GM23338 (cell line): ENCODE results near the gene LPO. TPM values are rescaled to one million over a fixed set of nuclear protein-coding genes. Genes with fewer than 3 reads are reported as not detected.

Experiments used
- ATAC-seq: fragments of 200-7000 bp; cut with Tn5 transposase; 3 replicates; pipeline ENCODE4 v1.9.1; 2020
- DNase-seq: peaks from one replicate; pipeline ENCODE4 v3.0.0-alpha.2; 2015; ENCODE audit warnings: low spot score
- H2AFZ ChIP-seq: fragments of 200-600 bp; sonication (generic); 2 replicates; pipeline ENCODE4 v1.8.0; 2016; ENCODE audit warnings: antibody characterized with exemption, mild to moderate bottlenecking, moderate library complexity
- H3F3A ChIP-seq: fragments of 200-600 bp; sonication (generic); replicated peaks from 2 replicates; pipeline ENCODE4 v1.8.0; 2017; ENCODE audit warnings: antibody characterized with exemption, mixed run types, low read depth
- H3K27ac ChIP-seq: fragments of 200-600 bp; sonication (generic); 2 replicates; pipeline ENCODE4 v1.6.1; 2016; ENCODE audit warnings: low read depth
- H3K27me3 ChIP-seq: fragments of 200-600 bp; sonication (generic); 2 replicates; pipeline ENCODE4 v1.8.0; 2016; ENCODE audit warnings: mild to moderate bottlenecking, mixed run types, moderate library complexity; ENCODE audit not compliant: insufficient read depth
- H3K36me3 ChIP-seq: fragments of 200-600 bp; sonication (generic); 2 replicates; pipeline ENCODE4 v1.8.0; 2016; ENCODE audit warnings: mild to moderate bottlenecking; ENCODE audit not compliant: insufficient read depth
- H3K4me1 ChIP-seq: fragments of 200-600 bp; sonication (generic); 2 replicates; pipeline ENCODE4 v1.8.0; 2016; ENCODE audit warnings: mild to moderate bottlenecking, moderate library complexity; ENCODE audit not compliant: insufficient read depth
- H3K4me2 ChIP-seq: fragments of 200-600 bp; sonication (generic); 2 replicates; pipeline ENCODE4 v1.7.1; 2017; ENCODE audit warnings: mixed run types
- H3K4me3 ChIP-seq: fragments of 200-600 bp; sonication (generic); 2 replicates; pipeline ENCODE4 v1.6.1; 2016; ENCODE audit warnings: mixed run types
- H3K79me2 ChIP-seq: fragments of 200-600 bp; sonication (generic); replicated peaks from 2 replicates; pipeline ENCODE4 v1.8.0; 2017; ENCODE audit warnings: mild to moderate bottlenecking; ENCODE audit not compliant: insufficient read depth
- H3K9me2 ChIP-seq: fragments of 200-600 bp; sonication (generic); 2 replicates; pipeline ENCODE4 v1.8.0; 2017; ENCODE audit not compliant: insufficient read depth
- H4K20me1 ChIP-seq: fragments of 200-600 bp; sonication (generic); replicated peaks from 2 replicates; pipeline ENCODE4 v1.8.0; 2017; ENCODE audit warnings: mild to moderate bottlenecking; ENCODE audit not compliant: insufficient read depth
- H3K27ac Mint-ChIP-seq: 2 replicates; pipeline ENCODE4 v1.8.0; 2020; ENCODE audit warnings: inconsistent platforms, mild to moderate bottlenecking, moderate library complexity, mixed read lengths
- H3K27me3 Mint-ChIP-seq: 3 replicates; pipeline ENCODE4 v1.8.0; 2022; ENCODE audit warnings: low read depth, mild to moderate bottlenecking, moderate library complexity, mixed read lengths, inconsistent platforms; ENCODE audit not compliant: insufficient read depth, poor library complexity
- H3K36me3 Mint-ChIP-seq: 3 replicates; pipeline ENCODE4 v1.8.0; 2021; ENCODE audit warnings: low read depth, mild to moderate bottlenecking, inconsistent platforms, moderate library complexity, mixed read lengths
- H3K4me1 Mint-ChIP-seq: 3 replicates; pipeline ENCODE4 v1.8.0; 2020; ENCODE audit warnings: mild to moderate bottlenecking, inconsistent platforms, mixed read lengths
- H3K4me3 Mint-ChIP-seq: 3 replicates; pipeline ENCODE4 v1.8.0; 2021; ENCODE audit warnings: moderate library complexity, mild to moderate bottlenecking, inconsistent platforms, mixed read lengths
- H3K9me3 Mint-ChIP-seq: 3 replicates; pipeline ENCODE4 v1.8.0; 2020; ENCODE audit warnings: moderate library complexity, mild to moderate bottlenecking, inconsistent platforms, mixed read lengths
- CTCF ChIP-seq, 2 experiments: fragments of 200-600 bp in 1 of 2; sonication (generic) in 1 of 2; conservative IDR thresholded peaks; 2 replicates each; pipeline versions ENCODE4 v1.5.1 to v1.6.1; 2016 to 2017; ENCODE audit warnings: antibody characterized with exemption in 2 of 2, low read depth in 2 of 2, mild to moderate bottlenecking in 2 of 2, moderate library complexity in 1 of 2
- EZH2 ChIP-seq: fragments of 200-600 bp; sonication (generic); IDR thresholded peaks from one replicate; pipeline ENCODE4 v1.8.0; 2017; ENCODE audit warnings: antibody characterized with exemption, mild to moderate bottlenecking, low read depth; ENCODE audit not compliant: unreplicated experiment
- EZH2phosphoT487 ChIP-seq: fragments of 200-600 bp; sonication (generic); IDR thresholded peaks from one replicate; pipeline ENCODE4 v1.8.1; 2018; ENCODE audit warnings: antibody characterized with exemption; ENCODE audit not compliant: unreplicated experiment
- JUNB ChIP-seq: IDR thresholded peaks from one replicate; pipeline ENCODE4 v1.6.1; 2016; ENCODE audit warnings: antibody characterized with exemption; ENCODE audit not compliant: unreplicated experiment
- NANOG ChIP-seq: IDR thresholded peaks from 2 replicates; pipeline ENCODE4 v1.6.1; 2016; ENCODE audit warnings: antibody characterized with exemption, borderline replicate concordance
- POLR2AphosphoS5 ChIP-seq: IDR thresholded peaks from 2 replicates; pipeline ENCODE4 v1.6.1; 2016; ENCODE audit warnings: antibody characterized with exemption, low read depth
- ZNF114 ChIP-seq: fragments of 250-450 bp; sonication (Bioruptor Pico); IDR thresholded peaks from 2 replicates; pipeline ENCODE4 v1.5.0; 2020; ENCODE audit warnings: mild to moderate bottlenecking, moderate library complexity
- ZNF331 ChIP-seq: fragments of 250-450 bp; sonication (Bioruptor Pico); IDR thresholded peaks from 2 replicates; pipeline ENCODE4 v1.5.0; 2020; ENCODE audit warnings: low read depth, mild to moderate bottlenecking, moderate library complexity
- ZNF462 ChIP-seq: fragments of 250-450 bp; sonication (Bioruptor Pico); IDR thresholded peaks from 2 replicates; pipeline ENCODE4 v1.5.0; 2020; ENCODE audit warnings: mild to moderate bottlenecking, moderate library complexity
- polyA plus RNA-seq: library from polyadenylated mRNA; unstranded; fragments of >200 nt; fragmentation: Nextera tagmentation; extraction: Ambion mirVana; gene quantifications from 2 replicates; pipeline ENCODE4 v1.2.1, GENCODE V29; 2016
- total RNA-seq: library from RNA; depleted of rRNA; stranded (reverse); fragments of >200 nt; shearing (Covaris generic); gene quantifications from 2 replicates; pipeline ENCODE4 v1.2.3, GENCODE V29; 2014
- TF ChIP-seq, protein P1 (sequence below): IDR thresholded peaks from one replicate; pipeline ENCODE4 v1.6.1; 2018; ENCODE audit warnings: antibody characterized with exemption; ENCODE audit not compliant: unreplicated experiment

Gene LPO
- total and polyA plus RNA-seq, 2 experiments from 2014 or later, result 0.13 to 0.35 TPM

- Mint-ChIP-seq H3K36me3 (no peaks in the 10 kb centered on the region), H3K4me3 (no peak overlapping the region), H3K27ac (no peak overlapping the region)
These were observed 62.0 kb downstream of the LPO start for GRCh38 chr17:58300336-58300735.

DNA sequence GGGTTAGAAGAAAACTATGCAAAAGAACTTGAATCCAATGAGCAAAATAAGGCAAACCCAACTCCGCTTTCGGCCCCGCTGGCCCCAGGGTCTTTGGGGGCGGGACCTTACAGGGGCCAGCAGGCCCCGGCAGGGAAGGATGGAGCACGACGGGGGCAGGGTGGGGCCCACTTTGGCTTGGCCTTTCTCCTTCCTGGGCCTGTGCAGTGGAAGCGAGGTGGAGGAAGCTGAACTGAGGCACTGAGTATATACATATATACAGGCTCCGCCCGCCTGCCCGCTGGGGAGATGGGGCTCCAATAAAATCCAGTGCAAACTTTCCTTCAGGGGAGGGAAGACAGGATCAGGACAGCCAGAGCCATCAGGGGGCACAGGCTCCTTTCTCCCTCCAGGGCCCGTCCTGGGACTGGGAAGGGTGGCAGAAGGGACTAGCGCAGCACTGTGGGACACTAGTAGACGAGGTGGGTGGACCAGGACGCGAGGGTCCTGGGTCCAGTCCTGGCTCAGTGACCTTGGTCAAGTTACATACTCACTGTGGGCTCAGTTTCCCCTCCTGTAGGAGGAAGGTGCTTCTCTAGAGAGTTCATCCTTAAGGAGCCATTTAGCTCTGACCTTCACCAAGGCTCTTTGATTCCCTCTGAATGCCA, 63.2 kb downstream of the LPO start:
- Histone ChIP-seq H3K4me1 (peaks cover 13% of the 10 kb centered on the region), H3K27ac (no peak overlapping the region), H3K4me2 (peak overlapping the region; percentile 43; the same call in 1 of the 2 replicates), H3K9me2 (no peaks in the 10 kb centered on the region), H3K36me3 (no peaks in the 10 kb centered on the region), H4K20me1 (no peaks in the 10 kb centered on the region), H2AFZ (peak overlapping the region; percentile 66; the same call in 1 of the 2 replicates), H3K79me2 (no peaks in the 10 kb centered on the region), H3K27me3 (no peaks in the 10 kb centered on the region), H3K4me3 (no peak overlapping the region), H3F3A (no peaks in the 10 kb centered on the region)
- ATAC-seq (no peak), DNase-seq (no peak)
- Mint-ChIP-seq H3K4me1 (peaks cover 22% of the 10 kb centered on the region), H3K27ac (no peak overlapping the region), H3K4me3 (no peak overlapping the region; the same call in 2 of the 3 replicates), H3K9me3 (no peaks in the 10 kb centered on the region), H3K27me3 (peaks cover 4% of the 10 kb centered on the region), H3K36me3 (no peaks in the 10 kb centered on the region)
- no peak for TF ChIP-seq NANOG
- no peak for TF ChIP-seq ZNF462 (CRISPR knock-in tag)
- TF ChIP-seq POLR2AphosphoS5, result no peak
- no peak for TF ChIP-seq EZH2phosphoT487
- TF ChIP-seq CTCF (conservative IDR thresholded peaks at IDR 0.05; ENCODE audit: low read depth in 2 of 2), result no peak
- TF ChIP-seq EZH2, result no peak
- TF ChIP-seq ZNF114, result no peak
- TF ChIP-seq, protein P1, sequence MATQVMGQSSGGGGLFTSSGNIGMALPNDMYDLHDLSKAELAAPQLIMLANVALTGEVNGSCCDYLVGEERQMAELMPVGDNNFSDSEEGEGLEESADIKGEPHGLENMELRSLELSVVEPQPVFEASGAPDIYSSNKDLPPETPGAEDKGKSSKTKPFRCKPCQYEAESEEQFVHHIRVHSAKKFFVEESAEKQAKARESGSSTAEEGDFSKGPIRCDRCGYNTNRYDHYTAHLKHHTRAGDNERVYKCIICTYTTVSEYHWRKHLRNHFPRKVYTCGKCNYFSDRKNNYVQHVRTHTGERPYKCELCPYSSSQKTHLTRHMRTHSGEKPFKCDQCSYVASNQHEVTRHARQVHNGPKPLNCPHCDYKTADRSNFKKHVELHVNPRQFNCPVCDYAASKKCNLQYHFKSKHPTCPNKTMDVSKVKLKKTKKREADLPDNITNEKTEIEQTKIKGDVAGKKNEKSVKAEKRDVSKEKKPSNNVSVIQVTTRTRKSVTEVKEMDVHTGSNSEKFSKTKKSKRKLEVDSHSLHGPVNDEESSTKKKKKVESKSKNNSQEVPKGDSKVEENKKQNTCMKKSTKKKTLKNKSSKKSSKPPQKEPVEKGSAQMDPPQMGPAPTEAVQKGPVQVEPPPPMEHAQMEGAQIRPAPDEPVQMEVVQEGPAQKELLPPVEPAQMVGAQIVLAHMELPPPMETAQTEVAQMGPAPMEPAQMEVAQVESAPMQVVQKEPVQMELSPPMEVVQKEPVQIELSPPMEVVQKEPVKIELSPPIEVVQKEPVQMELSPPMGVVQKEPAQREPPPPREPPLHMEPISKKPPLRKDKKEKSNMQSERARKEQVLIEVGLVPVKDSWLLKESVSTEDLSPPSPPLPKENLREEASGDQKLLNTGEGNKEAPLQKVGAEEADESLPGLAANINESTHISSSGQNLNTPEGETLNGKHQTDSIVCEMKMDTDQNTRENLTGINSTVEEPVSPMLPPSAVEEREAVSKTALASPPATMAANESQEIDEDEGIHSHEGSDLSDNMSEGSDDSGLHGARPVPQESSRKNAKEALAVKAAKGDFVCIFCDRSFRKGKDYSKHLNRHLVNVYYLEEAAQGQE, result no peak
- no peak for TF ChIP-seq JUNB
- TF ChIP-seq ZNF331, result no peak

More at GRCh38 chr17:58300336-58300735, 62.0 kb downstream of the LPO start:
- Histone ChIP-seq H3K9me2 (no peaks in the 10 kb centered on the region), H3K27ac (no peak overlapping the region), H4K20me1 (no peaks in the 10 kb centered on the region), H3K4me3 (no peak overlapping the region), H3K79me2 (no peaks in the 10 kb centered on the region), H3K4me1 (peaks cover 13% of the 10 kb centered on the region), H3K27me3 (no peaks in the 10 kb centered on the region), H3K36me3 (no peaks in the 10 kb centered on the region), H3K4me2 (no peak overlapping the region), H2AFZ (no peak overlapping the region), H3F3A (no peaks in the 10 kb centered on the region)
- TF ChIP-seq ZNF114, result no peak
- no peak for TF ChIP-seq POLR2AphosphoS5
- Mint-ChIP-seq H3K27me3 (peaks cover 4% of the 10 kb centered on the region), H3K9me3 (no peaks in the 10 kb centered on the region), H3K4me1 (peaks cover 22% of the 10 kb centered on the region)
- ATAC-seq, result no peak
- no peak for DNase-seq
